Measurements from ENCODE around the gene CTSZ. TPM values are rescaled to one million over a fixed set of nuclear protein-coding genes. Genes with fewer than 3 reads are reported as not detected.

The CTSZ gene
- total and polyA plus RNA-seq, 2 of the 8 experiments (the other 6 are each of a cell fraction or from before 2014, with no cell fraction given) = 32.8 to 34.0 TPM

- no peak overlapping the region for H3K9ac ChIP-seq (replicated peaks in 1 of 4; ENCODE audit: extremely low read depth in 1 of 4, low read depth in 3 of 4, low read length in 3 of 4)
- H2BK120ac ChIP-seq (replicated peaks; ENCODE audit: low read depth, low read length) = no peak overlapping the region
- no peaks in the 10 kb centered on the region for H3K4me1 ChIP-seq (replicated peaks in 1 of 4; ENCODE audit: control insufficient read depth in 3 of 4, insufficient read depth in 4 of 4, low read length in 3 of 4)
- H3K27me3 ChIP-seq (replicated peaks in 1 of 4; ENCODE audit: control insufficient read depth in 3 of 4, extremely low read depth in 1 of 4, insufficient read depth in 3 of 4, low read length in 3 of 4) = no peaks in the 10 kb centered on the region
- H2BK12ac ChIP-seq (ENCODE audit: low read depth, low read length) = no peak overlapping the region
- H3K4me2 ChIP-seq (ENCODE audit: insufficient read depth in 1 of 2, low read depth in 2 of 2, low read length in 2 of 2) = no peak overlapping the region
- no peak overlapping the region for H2BK5ac ChIP-seq (ENCODE audit: low read depth, low read length)
- H3K4ac ChIP-seq (replicated peaks; ENCODE audit: insufficient read length, low read depth, low read length) = no peak overlapping the region
- no peak overlapping the region for H3K56ac ChIP-seq (replicated peaks; ENCODE audit: insufficient read length, low read depth, low read length)
- H2AFZ ChIP-seq (ENCODE audit: low read length) = no peak overlapping the region
- H3K36me3 ChIP-seq (ENCODE audit: control insufficient read depth in 2 of 4, insufficient read depth in 4 of 4, low read length in 3 of 4) = peaks cover 16 to 64% (median 51%) of the 10 kb centered on the region in 4 experiments; a peak in 7 of 8 replicates
- no peaks in the 10 kb centered on the region for H3K79me1 ChIP-seq (ENCODE audit: low read depth, low read length)
- CTCF ChIA-PET (ENCODE audit: partially characterized antibody) = interaction anchor here (0.7 kb wide), 1 partner anchor 1421 kb away, joined by 5 read pairs; no protein-coding TSS in a partner anchor
- no peaks in the 10 kb centered on the region for H3K79me2 ChIP-seq (ENCODE audit: control insufficient read depth in 1 of 2, insufficient read depth in 2 of 2, low read length in 2 of 2)
- 91% methylated on average over 17 of the region's 17 CpGs; no CpG with 5 or more reads in 1 of the 2 experiments for WGBS, 2 experiments (ENCODE audit: extremely low coverage in 1 of 2, insufficient coverage in 1 of 2, insufficient read length in 1 of 2, insufficient replicate concordance in 2 of 2, low coverage in 1 of 2, low lambda C conversion rate in 2 of 2, missing lambda C conversion rate in 1 of 2)
- POLR2A ChIA-PET (ENCODE audit: partially characterized antibody) = no interaction called here
- H4K91ac ChIP-seq (replicated peaks; ENCODE audit: insufficient read length, low read length) = no peak overlapping the region
- H4K5ac ChIP-seq (ENCODE audit: insufficient read length, low read depth, low read length) = no peak overlapping the region
- DNase-seq (ENCODE audit: low read depth in 1 of 2, low spot score in 2 of 2) (no peak), FAIRE-seq (no peak)
- no peak overlapping the region for H3K27ac ChIP-seq (ENCODE audit: low read depth, low read length)
- H3K18ac ChIP-seq (ENCODE audit: extremely low read depth, low read length) = no peak overlapping the region
- H4K8ac ChIP-seq (ENCODE audit: extremely low read depth, insufficient read depth, low read length) = no peak overlapping the region
- H3K4me3 ChIP-seq (ENCODE audit: extremely low read depth in 1 of 4, insufficient read depth in 2 of 4, low read depth in 3 of 4, low read length in 4 of 4) = no peak overlapping the region
- no peak overlapping the region for H2BK20ac ChIP-seq (ENCODE audit: low read length)
- peaks cover 0 to 6% of the 10 kb centered on the region in 2 experiments for H4K20me1 ChIP-seq (replicated peaks in 1 of 2; ENCODE audit: control insufficient read depth in 1 of 2, insufficient read depth in 2 of 2, low read length in 2 of 2)
- H3K14ac ChIP-seq (ENCODE audit: insufficient read length) = no peak overlapping the region
- H3K23me2 ChIP-seq (ENCODE audit: low read depth, low read length) = no peaks in the 10 kb centered on the region
- no peak overlapping the region for H2AK5ac ChIP-seq (ENCODE audit: low read depth, low read length)
- no peaks in the 10 kb centered on the region for H3K9me3 ChIP-seq (ENCODE audit: insufficient read depth in 2 of 2, low read depth in 1 of 2, low read length in 1 of 2)
- no peak overlapping the region for H2BK15ac ChIP-seq (ENCODE audit: low read length)
- H3K23ac ChIP-seq (ENCODE audit: insufficient read length) = no peak overlapping the region
- no peak for TF ChIP-seq CTBP2 (IDR thresholded peaks at IDR 0.05; ENCODE audit: borderline replicate concordance, insufficient read depth, insufficient read length, low read length)
- no peak for TF ChIP-seq CREB1 (IDR thresholded peaks at IDR 0.05)
- TF ChIP-seq TAF1 (IDR thresholded peaks at IDR 0.05; ENCODE audit: low read depth, low read length) = no peak
- no peak for TF ChIP-seq KDM4A (IDR thresholded peaks at IDR 0.05; ENCODE audit: low read depth, low read length, severe bottlenecking)
- TF ChIP-seq HDAC2 (IDR thresholded peaks at IDR 0.05; ENCODE audit: borderline replicate concordance in 1 of 2, low read depth in 2 of 2, low read length in 2 of 2) = no peak
- no peak for TF ChIP-seq RNF2 (IDR thresholded peaks at IDR 0.05; ENCODE audit: borderline replicate concordance, low read depth, low read length, missing control alignments, poor library complexity, severe bottlenecking)
- no peak for TF ChIP-seq GABPA (IDR thresholded peaks at IDR 0.05; ENCODE audit: borderline replicate concordance, insufficient read depth, low read length)
- TF ChIP-seq ATF2 (IDR thresholded peaks at IDR 0.05; ENCODE audit: low read length) = no peak
- TF ChIP-seq PHF8 (conservative IDR thresholded peaks at IDR 0.05; ENCODE audit: low read depth, low read length) = no peak
- no peak for TF ChIP-seq SP1 (IDR thresholded peaks at IDR 0.05; ENCODE audit: low read depth, low read length)
Observed at GRCh38 chr20:58994390-58995159, 12.5 kb downstream of the CTSZ start.

Data from H1 (cell line).